DND-41 (cell line): ENCODE data around the gene STEAP3.

Source experiments
- ATAC-seq: fragments of 200-7000 bp; cut with Tn5 transposase; 3 replicates; pipeline ENCODE4 v1.9.1; 2021; ENCODE audit warnings: low read depth; ENCODE audit not compliant: insufficient read depth
- DNase-seq: peaks from one replicate; pipeline ENCODE4 v3.0.0-alpha.2; 2020
- H2AFZ ChIP-seq: 2 replicates; pipeline ENCODE4 v1.6.0; 2012; ENCODE audit warnings: low read depth, low read length
- H3K27ac ChIP-seq: 2 replicates; pipeline ENCODE4 v1.5.1; 2012; ENCODE audit warnings: low read length, inconsistent platforms
- H3K27me3 ChIP-seq: fragments of 200-600 bp; sonication (generic); 2 replicates; pipeline ENCODE4 v1.6.0; 2012; ENCODE audit warnings: low read length, mild to moderate bottlenecking, inconsistent platforms; ENCODE audit not compliant: insufficient read depth, poor library complexity
- H3K36me3 ChIP-seq: 2 replicates; pipeline ENCODE4 v1.5.1; 2012; ENCODE audit warnings: low read length, inconsistent platforms; ENCODE audit not compliant: insufficient read depth
- H3K4me1 ChIP-seq: 2 replicates; pipeline ENCODE4 v1.5.1; 2012; ENCODE audit warnings: mild to moderate bottlenecking, low read length; ENCODE audit not compliant: insufficient read depth
- H3K4me2 ChIP-seq: 2 replicates; pipeline ENCODE4 v1.6.0; 2012; ENCODE audit warnings: mild to moderate bottlenecking, moderate library complexity, low read length, inconsistent platforms; ENCODE audit not compliant: insufficient read depth
- H3K4me3 ChIP-seq, 2 experiments: fragments of 200-600 bp in 1 of 2; shearing (Covaris generic) in 1 of 2; 2 replicates each; pipeline ENCODE4 v1.5.1; 2012 to 2016; ENCODE audit warnings: inconsistent platforms in 2 of 2, low read length in 2 of 2, mild to moderate bottlenecking in 2 of 2, low read depth in 1 of 2, moderate library complexity in 1 of 2
- H3K79me2 ChIP-seq: 2 replicates; pipeline ENCODE4 v1.6.0; 2012; ENCODE audit warnings: low read length, inconsistent platforms; ENCODE audit not compliant: insufficient read depth
- H3K9ac ChIP-seq: 2 replicates; pipeline ENCODE4 v1.6.0; 2012; ENCODE audit warnings: low read depth, mild to moderate bottlenecking, inconsistent platforms, low read length, moderate library complexity
- H3K9me3 ChIP-seq: 2 replicates; pipeline ENCODE4 v1.5.1; 2012; ENCODE audit warnings: low read length, moderate library complexity, mild to moderate bottlenecking, inconsistent platforms; ENCODE audit not compliant: insufficient read depth, severe bottlenecking
- H4K20me1 ChIP-seq: 2 replicates; pipeline ENCODE4 v1.6.0; 2012; ENCODE audit warnings: low read length; ENCODE audit not compliant: insufficient read depth
- EZH2 ChIP-seq: IDR thresholded peaks from 3 replicates; pipeline ENCODE4 v1.6.1; 2012; ENCODE audit warnings: borderline replicate concordance, low read depth, mild to moderate bottlenecking, moderate library complexity, low read length, inconsistent platforms; ENCODE audit not compliant: severe bottlenecking
- TF ChIP-seq, protein P1 (sequence below): IDR thresholded peaks from 2 replicates; pipeline ENCODE4 v1.5.1; 2012; ENCODE audit warnings: borderline replicate concordance, low read length, moderate library complexity, mild to moderate bottlenecking; ENCODE audit not compliant: poor library complexity, severe bottlenecking; ENCODE audit errors: extremely low read depth

Gene STEAP3

GRCh38 chr2:119290859-119291587 lies 67.4 kb downstream of the STEAP3 start:
- TF ChIP-seq EZH2: no peak
- TF ChIP-seq, protein P1, sequence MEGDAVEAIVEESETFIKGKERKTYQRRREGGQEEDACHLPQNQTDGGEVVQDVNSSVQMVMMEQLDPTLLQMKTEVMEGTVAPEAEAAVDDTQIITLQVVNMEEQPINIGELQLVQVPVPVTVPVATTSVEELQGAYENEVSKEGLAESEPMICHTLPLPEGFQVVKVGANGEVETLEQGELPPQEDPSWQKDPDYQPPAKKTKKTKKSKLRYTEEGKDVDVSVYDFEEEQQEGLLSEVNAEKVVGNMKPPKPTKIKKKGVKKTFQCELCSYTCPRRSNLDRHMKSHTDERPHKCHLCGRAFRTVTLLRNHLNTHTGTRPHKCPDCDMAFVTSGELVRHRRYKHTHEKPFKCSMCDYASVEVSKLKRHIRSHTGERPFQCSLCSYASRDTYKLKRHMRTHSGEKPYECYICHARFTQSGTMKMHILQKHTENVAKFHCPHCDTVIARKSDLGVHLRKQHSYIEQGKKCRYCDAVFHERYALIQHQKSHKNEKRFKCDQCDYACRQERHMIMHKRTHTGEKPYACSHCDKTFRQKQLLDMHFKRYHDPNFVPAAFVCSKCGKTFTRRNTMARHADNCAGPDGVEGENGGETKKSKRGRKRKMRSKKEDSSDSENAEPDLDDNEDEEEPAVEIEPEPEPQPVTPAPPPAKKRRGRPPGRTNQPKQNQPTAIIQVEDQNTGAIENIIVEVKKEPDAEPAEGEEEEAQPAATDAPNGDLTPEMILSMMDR: peak; percentile 82
- ATAC-seq (peak; percentile 86), DNase-seq (peak; percentile 59)
- H3K79me2 ChIP-seq: no peaks in the 10 kb centered on the region
- no peaks in the 10 kb centered on the region for H4K20me1 ChIP-seq
- H3K36me3 ChIP-seq: no peaks in the 10 kb centered on the region
- no peaks in the 10 kb centered on the region for H3K27me3 ChIP-seq
- H2AFZ ChIP-seq: no peak overlapping the region
- no peak overlapping the region for H3K4me2 ChIP-seq
- no peak overlapping the region for H3K9ac ChIP-seq
- no peak overlapping the region for H3K27ac ChIP-seq
- H3K9me3 ChIP-seq: no peaks in the 10 kb centered on the region
- H3K4me3 ChIP-seq: no peak overlapping the region
- no peaks in the 10 kb centered on the region for H3K4me1 ChIP-seq

GRCh38 chr2:119291588-119292167 lies 68.0 kb downstream of the STEAP3 start:
- DNase-seq: no peak
- Histone ChIP-seq H3K27me3 (no peaks in the 10 kb centered on the region), H3K9me3 (no peaks in the 10 kb centered on the region), H4K20me1 (no peaks in the 10 kb centered on the region), H3K9ac (no peak overlapping the region), H3K4me1 (no peaks in the 10 kb centered on the region), H3K4me2 (no peak overlapping the region), H3K4me3 (no peak overlapping the region), H3K79me2 (no peaks in the 10 kb centered on the region), H2AFZ (no peak overlapping the region), H3K27ac (no peak overlapping the region), H3K36me3 (no peaks in the 10 kb centered on the region)
- TF ChIP-seq EZH2: no peak
- TF ChIP-seq, protein P1: no peak
- ATAC-seq: no peak

GRCh38 chr2:119292226-119292625 lies 68.6 kb downstream of the STEAP3 start:
- no peak overlapping the region for H3K27ac ChIP-seq
- H2AFZ ChIP-seq: no peak overlapping the region
- no peaks in the 10 kb centered on the region for H4K20me1 ChIP-seq
- no peaks in the 10 kb centered on the region for H3K79me2 ChIP-seq
- no peak overlapping the region for H3K4me2 ChIP-seq
- H3K9me3 ChIP-seq: no peaks in the 10 kb centered on the region
- H3K9ac ChIP-seq: no peak overlapping the region
- H3K4me1 ChIP-seq: no peaks in the 10 kb centered on the region
- no peak for DNase-seq
- TF ChIP-seq, protein P1: no peak
- no peak for TF ChIP-seq EZH2
- no peak for ATAC-seq
- H3K4me3 ChIP-seq: no peak overlapping the region
- no peaks in the 10 kb centered on the region for H3K27me3 ChIP-seq
- no peaks in the 10 kb centered on the region for H3K36me3 ChIP-seq
